Kidney (tissue), 14 donors: ENCODE measurements around the gene BYSL. TPM values are rescaled to one million over a fixed set of nuclear protein-coding genes. Genes with fewer than 3 reads are reported as not detected.

Source experiments
- DNase-seq, 5 donors: peaks; one replicate each; pipeline ENCODE4 v3.0.0-alpha.2; 2013 to 2020
- FAIRE-seq: peaks from 2 replicates; lab custom pipeline; 2012; peaks lifted over from hg19 to GRCh38; lab: Jason Lieb, UNC
- H3K27ac ChIP-seq, 2 donors: one replicate each; pipeline ENCODE4 v1.7.0; 2013; ENCODE audit warnings: low read depth in 2 of 2, low read length in 2 of 2, inconsistent platforms in 1 of 2
- H3K27me3 ChIP-seq: one replicate; pipeline ENCODE4 v1.7.1; 2013; ENCODE audit warnings: low read length, inconsistent platforms; ENCODE audit not compliant: control insufficient read depth, insufficient read depth
- H3K36me3 ChIP-seq, 3 donors: one replicate each; pipeline versions ENCODE4 v1.7.0 to v1.7.1; 2013; ENCODE audit warnings: low read length in 3 of 3, control low read depth in 1 of 3, inconsistent platforms in 1 of 3; ENCODE audit not compliant: insufficient read depth in 3 of 3, control insufficient read depth in 2 of 3
- H3K4me1 ChIP-seq, 3 donors: one replicate each; pipeline versions ENCODE4 v1.7.0 to v1.7.1; 2013; ENCODE audit warnings: low read length in 3 of 3, inconsistent platforms in 1 of 3, low read depth in 1 of 3; ENCODE audit not compliant: control insufficient read depth in 2 of 3, insufficient read depth in 2 of 3
- H3K4me3 ChIP-seq, 3 donors: one replicate each; pipeline versions ENCODE4 v1.7.0 to v1.8.1; 2013; ENCODE audit warnings: low read length in 3 of 3, control low read depth in 1 of 3, inconsistent platforms in 1 of 3
- H3K9ac ChIP-seq, 3 donors: one replicate each; pipeline versions ENCODE4 v1.7.0 to v1.7.1; 2013; ENCODE audit warnings: low read length in 3 of 3, control low read depth in 1 of 3, inconsistent platforms in 1 of 3
- H3K9me3 ChIP-seq, 3 donors: one replicate each; pipeline versions ENCODE4 v1.7.0 to v1.7.1; 2013; ENCODE audit warnings: low read length in 3 of 3, control low read depth in 1 of 3, inconsistent platforms in 1 of 3; ENCODE audit not compliant: control insufficient read depth in 2 of 3, insufficient read depth in 1 of 3
- CTCF ChIP-seq: IDR thresholded peaks from 3 replicates; pipeline ENCODE4 v1.5.1; 2012; ENCODE audit warnings: mild to moderate bottlenecking, moderate library complexity, borderline replicate concordance; ENCODE audit not compliant: insufficient read depth; ENCODE audit errors: extremely low read depth
- intact Hi-C: fragments of 100-400 bp; cut with DNase I; formaldehyde crosslinking; loops from one replicate; pipeline ENCODE4 v1.11.1; 2022
- polyA plus RNA-seq: library from polyadenylated mRNA; stranded (reverse); fragments of 350-450 nt; fragmentation: Illumina TruSeq; extraction: RNeasy Lipid Tissue Mini Kit (QIAGEN cat#74804); gene quantifications from one replicate; pipeline ENCODE4 v1.2.3, GENCODE V29; 2014; ENCODE audit warnings: low read depth, low replicate concordance; ENCODE audit not compliant: insufficient read depth
- total RNA-seq: library from RNA; stranded (reverse); fragmentation: NEBNext Ultra II Directional; extraction: Animal tissue kit (Norgen Biotek cat#: 25700); gene quantifications from one replicate; pipeline ENCODE4 v1.2.1, GENCODE V29; 2021
- donor health status: control.
- donor health status: control.
- donor health status: control.
- donor health status: control.
- donor health status: control.
- donor health status: DM: yes; HTN: yes; CAD: no.
- donor health status: Normal renal cell carcinoma (clear cell type).

BYSL gene
- total and polyA plus RNA-seq, 2 donors from 2014 or later: 10.1 to 14.3 TPM

GRCh38 chr6:41964201-41964887 is 43.0 kb downstream of the BYSL start:
- H3K4me3 ChIP-seq: peak overlapping the region in 1 of 3 donors; percentile 6
- peaks cover 0 to 9% (median 0%) of the 10 kb centered on the region in 3 donors for H3K4me1 ChIP-seq
- H3K27ac ChIP-seq: no peak overlapping the region
- intact Hi-C loops: no loop called here
- H3K9ac ChIP-seq: no peak overlapping the region
- DNase-seq (no peak), FAIRE-seq (no peak)
- no peaks in the 10 kb centered on the region for H3K27me3 ChIP-seq
- TF ChIP-seq CTCF: no peak
- no peaks in the 10 kb centered on the region for H3K36me3 ChIP-seq
- H3K9me3 ChIP-seq: no peaks in the 10 kb centered on the region

DNA sequence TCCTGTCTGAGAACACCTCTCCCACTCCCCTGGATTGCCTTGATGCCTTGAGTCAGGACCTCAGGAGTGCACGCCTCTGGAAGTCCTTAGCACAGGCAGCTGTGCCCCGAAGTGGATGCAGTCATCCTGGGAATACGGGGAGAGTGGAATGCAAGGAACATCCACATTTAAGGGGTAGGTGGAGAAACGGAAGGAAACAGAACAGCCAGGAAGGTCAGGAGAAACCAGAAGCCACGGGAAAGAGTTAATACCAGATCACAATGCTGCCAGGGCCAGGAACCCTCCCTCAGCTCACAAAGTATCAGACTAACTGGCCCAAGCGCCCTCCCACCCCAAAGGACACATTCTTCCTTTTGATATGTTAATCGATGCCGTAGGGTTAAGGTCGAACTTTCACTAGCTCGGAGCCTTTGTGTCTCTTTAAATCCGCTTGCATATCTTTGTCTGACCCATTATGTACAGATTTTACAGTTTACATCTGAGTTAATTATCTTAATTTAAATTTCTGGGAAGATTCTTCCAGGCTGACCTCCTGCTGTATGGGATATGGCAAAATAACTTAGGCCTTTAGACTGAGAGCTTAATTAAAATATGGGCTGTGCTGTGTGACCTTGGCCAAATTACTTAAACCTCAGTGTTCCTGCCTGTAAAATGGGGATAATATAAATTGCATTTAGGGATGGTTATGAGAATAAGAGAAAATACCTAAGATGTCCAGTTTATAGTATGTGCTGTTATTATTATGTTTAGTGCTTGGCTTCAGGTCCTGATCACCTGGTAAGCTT is 44.3 kb downstream of the BYSL start:
- Histone ChIP-seq H3K4me3 (no peak overlapping the region), H3K9ac (no peak overlapping the region), H3K4me1 (peaks cover 0 to 9% (median 0%) of the 10 kb centered on the region in 3 donors), H3K36me3 (no peaks in the 10 kb centered on the region), H3K9me3 (no peaks in the 10 kb centered on the region), H3K27ac (no peak overlapping the region), H3K27me3 (no peaks in the 10 kb centered on the region)
- no peak for TF ChIP-seq CTCF
- no peak for DNase-seq
- no peak for FAIRE-seq
- intact Hi-C loops: no loop called here

DNA sequence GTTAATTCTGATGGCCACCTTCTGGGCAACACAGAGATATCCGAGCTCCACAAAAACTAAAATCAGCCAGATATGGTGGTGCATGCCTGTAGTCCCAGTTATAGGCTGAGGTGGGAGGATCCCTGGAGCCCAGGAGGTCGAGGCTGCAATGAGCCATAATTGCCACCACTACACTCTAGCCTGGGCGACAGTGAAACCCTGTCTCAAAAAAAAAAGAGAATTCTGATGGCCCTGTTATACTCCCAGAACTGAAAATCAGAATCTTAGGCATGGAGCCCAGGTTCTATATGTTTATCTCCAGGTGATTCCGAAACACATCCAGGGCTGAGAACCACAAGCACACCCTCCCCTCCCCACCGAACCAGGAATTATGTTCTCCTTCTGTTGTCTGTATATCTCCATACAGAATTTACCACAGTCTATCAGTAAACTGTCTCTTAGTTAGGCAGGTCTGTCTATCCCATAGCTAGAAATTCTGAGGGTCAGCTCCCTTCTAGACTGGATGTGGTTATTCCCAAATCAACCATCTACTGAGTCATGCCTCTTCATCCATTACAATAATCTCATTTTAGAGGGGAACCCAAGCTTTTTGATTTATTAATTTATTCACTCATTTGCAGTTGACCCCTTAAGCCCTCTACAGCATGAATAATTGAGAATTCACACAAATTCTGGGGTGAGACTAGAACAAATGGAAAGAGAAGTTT is 45.1 kb downstream of the BYSL start:
- intact Hi-C loops: no loop called here
- Histone ChIP-seq H3K36me3 (no peaks in the 10 kb centered on the region), H3K27ac (no peak overlapping the region), H3K9ac (no peak overlapping the region), H3K4me1 (peaks cover 0 to 9% (median 0%) of the 10 kb centered on the region in 3 donors), H3K9me3 (no peaks in the 10 kb centered on the region), H3K4me3 (no peak overlapping the region), H3K27me3 (no peaks in the 10 kb centered on the region)
- TF ChIP-seq CTCF: no peak
- DNase-seq (no peak), FAIRE-seq (no peak)
